Fibroblast of gingiva (primary cell): ENCODE data around the gene TNK1.

Source experiments
- DNase-seq: peaks from one replicate; pipeline ENCODE4 v3.0.0-alpha.2; 2011; ENCODE audit warnings: low read depth

Gene TNK1

DNA sequence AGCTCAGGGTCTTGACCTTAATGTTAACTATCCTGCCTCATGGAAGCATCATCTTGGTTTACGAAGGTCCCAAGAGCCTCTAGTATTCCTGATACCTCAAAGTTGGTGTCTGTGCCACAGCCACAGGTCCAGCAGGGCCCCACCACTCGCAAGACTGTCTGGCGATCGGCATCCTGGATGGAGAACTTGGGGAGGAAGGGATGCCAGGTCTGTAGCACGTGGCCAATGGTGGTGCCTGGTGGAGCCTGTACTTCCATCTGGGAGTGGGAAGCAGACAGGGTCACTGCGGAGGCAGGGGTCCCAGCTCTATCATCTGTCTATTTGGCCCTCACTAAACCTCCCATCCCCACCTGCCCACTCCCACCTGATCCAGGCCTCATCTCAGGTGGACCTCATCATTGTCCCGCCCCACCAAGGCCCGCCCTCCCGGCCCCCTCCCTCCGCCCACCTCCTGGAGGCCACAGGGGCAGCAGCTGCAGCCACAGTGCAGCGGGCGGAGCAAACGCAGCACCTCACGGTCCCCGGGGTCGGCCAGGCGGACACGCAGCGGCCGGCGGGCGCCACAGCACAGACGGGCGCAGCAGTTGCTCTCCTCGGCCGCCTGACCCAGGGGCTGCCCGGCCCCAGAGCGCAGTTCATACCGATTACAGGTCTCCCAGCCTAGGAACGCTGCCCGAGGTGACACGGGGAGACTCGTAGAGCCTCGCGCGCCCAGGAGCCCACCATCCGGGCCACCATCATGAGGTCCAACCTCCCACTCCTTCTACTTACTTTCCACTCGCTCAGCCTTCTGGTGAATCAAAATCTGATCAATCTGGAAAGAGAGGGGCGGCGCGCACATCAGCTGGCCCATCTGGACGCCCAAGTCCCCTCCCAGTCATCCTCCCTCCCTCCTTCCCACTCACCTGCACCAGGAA is 12.1 kb downstream of the TNK1 start:
- no peak for DNase-seq

- DNase-seq: no peak
These were observed 12.9 kb downstream of the TNK1 start for GRCh38 chr17:7393613-7394451.

GRCh38 chr17:7394452-7395191 is 13.7 kb downstream of the TNK1 start, which contains the start of gene PLSCR3:
PLSCR3 (minus strand) TSS chr17:7394525; CDS start chr17:7394110, 415 bp downstream.
- DNase-seq: peak; percentile 83

GRCh38 chr17:7396147-7396546 is 15.3 kb downstream of the TNK1 start:
- DNase-seq: no peak

GRCh38 chr17:7398612-7399011 is 17.7 kb downstream of the TNK1 start:
- DNase-seq: no peak

- DNase-seq: no peak
These were observed 22.3 kb downstream of the TNK1 start for GRCh38 chr17:7403043-7403726.

- no peak for DNase-seq
These were observed 22.8 kb downstream of the TNK1 start for GRCh38 chr17:7403727-7403976.

GRCh38 chr17:7403977-7404736 is 23.3 kb downstream of the TNK1 start, which contains the start of gene TMEM256:
TMEM256 (minus strand) TSS chr17:7404097; CDS start chr17:7404084, 13 bp downstream.
- peak; percentile 99 for DNase-seq

- peak; percentile 25 for DNase-seq
These were observed 24.0 kb downstream of the TNK1 start for GRCh38 chr17:7404737-7405349.

DNA sequence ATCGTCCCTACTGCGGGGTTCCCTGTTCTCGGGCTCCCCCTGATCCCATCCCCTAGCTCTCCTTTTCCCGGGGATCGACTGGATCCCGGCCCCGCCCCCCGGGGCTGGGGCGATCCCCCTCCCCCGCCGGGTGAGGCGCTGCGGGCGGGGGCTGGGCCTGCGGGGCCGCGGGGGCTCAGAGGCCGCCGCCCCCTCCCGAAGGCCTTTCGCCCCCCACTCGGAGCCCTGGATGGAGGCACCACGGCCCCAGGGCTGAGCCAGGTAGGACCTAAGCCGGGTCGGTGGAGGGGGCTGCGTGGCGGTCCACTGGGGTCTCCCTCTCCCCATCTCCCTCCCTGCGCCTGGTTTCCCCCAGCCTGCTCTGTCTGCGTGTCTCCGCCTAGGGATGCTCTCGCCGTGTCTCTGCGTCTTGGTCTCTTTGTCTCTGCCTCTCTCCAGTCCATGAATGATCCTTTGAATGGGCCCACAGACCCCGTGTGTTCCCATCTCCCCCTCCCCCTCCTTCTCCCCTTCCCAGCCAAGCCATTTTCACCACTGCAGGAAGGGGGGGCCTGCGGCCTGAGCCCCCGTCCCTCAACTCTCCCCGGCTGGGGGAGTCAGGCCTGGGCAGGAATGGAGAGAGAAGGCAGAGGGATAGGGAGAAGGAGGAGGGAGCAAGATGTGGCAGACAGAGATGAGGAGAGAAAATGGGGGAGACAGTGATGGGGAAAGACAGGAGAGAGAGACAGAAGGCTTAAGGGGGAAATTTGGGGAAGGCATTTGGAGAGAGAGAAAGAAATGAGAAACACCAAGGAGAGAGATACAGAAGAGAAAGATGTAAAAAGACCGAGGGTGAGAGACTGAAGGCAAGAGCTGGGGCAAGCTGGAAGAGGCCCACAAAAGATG is 24.7 kb downstream of the TNK1 start:
- no peak for DNase-seq

GRCh38 chr17:7406235-7406825 is 25.4 kb downstream of the TNK1 start:
- DNase-seq: no peak

GRCh38 chr17:7407082-7407481 is 26.2 kb downstream of the TNK1 start:
- DNase-seq: no peak

- DNase-seq: no peak
These were observed 26.8 kb downstream of the TNK1 start, which contains the start of gene NLGN2 for GRCh38 chr17:7407485-7408251. NLGN2 (plus strand) TSS chr17:7407845; CDS start chr17:7408256, 411 bp downstream.

GRCh38 chr17:7408252-7408727 is 27.4 kb downstream of the TNK1 start:
- no peak for DNase-seq

GRCh38 chr17:7408863-7409262 is 28.0 kb downstream of the TNK1 start:
- DNase-seq: no peak

DNA sequence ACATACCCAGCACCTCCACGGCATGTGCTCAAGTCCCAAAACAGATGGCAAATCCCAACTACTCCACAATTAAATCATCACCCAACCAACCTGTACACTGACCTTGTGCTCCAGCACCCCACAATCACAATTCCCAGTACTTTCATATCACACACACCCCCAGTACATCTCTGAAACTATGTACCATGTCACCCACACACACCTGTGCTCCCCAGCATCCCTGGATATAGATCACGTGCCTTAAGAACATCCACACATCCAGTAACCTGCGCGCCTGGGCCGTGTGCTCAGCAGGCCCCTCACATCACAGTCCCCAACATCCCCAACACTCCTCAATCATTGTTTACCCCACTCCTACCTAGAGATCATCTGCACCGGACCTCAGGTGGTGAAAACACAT is 28.8 kb downstream of the TNK1 start:
- DNase-seq: no peak

GRCh38 chr17:7410634-7411426 is 29.9 kb downstream of the TNK1 start:
- no peak for DNase-seq
